ENCODE measurements around the gene GPR171.

GPR171 gene

DNA sequence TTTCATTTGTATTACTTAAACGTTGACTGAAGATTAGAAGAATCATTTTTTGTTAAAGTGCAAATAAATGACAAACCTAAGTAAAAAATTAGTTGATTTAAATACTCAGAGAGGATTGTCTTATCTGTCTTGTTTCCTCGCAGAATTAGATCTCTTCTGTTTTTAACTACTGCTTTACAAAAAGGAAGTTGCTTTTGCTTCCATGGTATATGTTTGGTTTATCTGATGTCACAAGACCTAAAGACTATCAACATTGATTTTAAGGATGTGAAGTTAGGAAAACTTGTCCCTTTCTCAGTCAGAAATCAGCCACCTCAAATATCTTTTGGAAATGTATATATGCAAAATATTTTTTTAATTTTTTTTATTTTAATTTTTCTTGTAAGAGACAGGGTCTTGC lies 28.7 kb downstream of the GPR171 start:
- DNase-seq, result no peak

DNA sequence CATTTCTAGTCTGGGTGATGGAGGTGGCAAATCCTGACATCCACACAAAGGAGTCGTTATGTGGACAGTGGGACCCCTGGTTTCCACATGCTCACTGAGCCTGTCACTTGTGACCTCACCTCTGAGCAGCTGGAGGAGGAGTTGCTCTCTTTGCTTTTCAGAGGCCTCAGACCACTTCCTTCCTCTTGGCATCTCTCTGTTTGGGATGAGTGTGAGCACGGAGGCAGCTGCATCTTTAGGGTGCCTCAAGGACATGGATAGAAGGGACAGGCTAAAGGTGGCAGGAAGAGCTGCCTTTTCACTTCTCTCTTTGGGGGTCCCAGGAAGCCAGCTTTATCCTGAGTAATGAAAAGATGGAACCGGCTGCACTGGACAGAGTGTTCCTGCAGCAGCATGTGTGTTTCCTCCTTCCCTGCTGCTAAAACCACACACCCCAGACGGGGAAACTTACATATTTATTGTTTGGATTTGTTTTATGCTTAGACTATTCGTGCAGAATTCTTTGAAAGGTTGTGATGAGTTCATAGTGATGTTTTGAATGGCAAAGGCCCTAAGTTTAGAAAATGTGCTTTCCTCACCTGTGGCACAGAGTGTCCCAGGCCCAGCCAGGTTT lies 31.8 kb downstream of the GPR171 start:
- DNase-seq, result peak; percentile 55

DNA sequence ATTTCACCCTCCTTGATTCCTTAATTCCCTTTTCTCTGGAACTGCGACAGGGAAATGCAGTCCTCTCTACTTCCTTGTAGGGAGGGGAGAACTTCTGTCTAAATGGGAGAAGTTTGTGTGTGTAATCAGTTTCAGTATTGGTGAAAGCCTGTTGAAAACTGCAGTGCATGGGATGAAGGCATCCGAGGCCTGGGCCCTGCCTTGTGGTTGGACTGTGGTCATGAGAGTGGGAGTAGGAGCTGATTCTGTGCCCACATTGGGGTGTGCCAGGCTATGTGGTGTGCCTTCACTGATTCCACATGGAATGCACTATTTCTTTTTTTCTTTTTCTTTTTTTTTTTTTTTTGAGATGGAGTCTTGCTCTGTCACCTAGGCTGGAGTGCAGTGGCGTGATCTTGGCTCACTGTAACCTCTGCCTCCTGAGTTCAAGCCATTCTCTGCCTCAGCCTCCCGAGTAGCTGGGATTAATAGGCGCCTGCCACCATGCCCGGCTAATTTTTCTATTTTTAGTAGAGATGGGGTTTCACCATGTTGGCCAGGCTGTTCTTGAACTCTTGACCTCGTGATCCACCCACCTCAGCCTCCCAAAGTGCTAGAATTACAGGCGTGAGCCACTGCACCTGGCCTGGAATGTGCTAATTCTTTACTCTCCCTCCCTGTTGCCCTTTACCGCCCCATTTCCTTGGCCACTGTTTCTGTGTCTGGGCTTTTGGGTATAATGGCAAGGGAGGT lies 32.9 kb downstream of the GPR171 start:
- peak; percentile 31 for DNase-seq

DNA sequence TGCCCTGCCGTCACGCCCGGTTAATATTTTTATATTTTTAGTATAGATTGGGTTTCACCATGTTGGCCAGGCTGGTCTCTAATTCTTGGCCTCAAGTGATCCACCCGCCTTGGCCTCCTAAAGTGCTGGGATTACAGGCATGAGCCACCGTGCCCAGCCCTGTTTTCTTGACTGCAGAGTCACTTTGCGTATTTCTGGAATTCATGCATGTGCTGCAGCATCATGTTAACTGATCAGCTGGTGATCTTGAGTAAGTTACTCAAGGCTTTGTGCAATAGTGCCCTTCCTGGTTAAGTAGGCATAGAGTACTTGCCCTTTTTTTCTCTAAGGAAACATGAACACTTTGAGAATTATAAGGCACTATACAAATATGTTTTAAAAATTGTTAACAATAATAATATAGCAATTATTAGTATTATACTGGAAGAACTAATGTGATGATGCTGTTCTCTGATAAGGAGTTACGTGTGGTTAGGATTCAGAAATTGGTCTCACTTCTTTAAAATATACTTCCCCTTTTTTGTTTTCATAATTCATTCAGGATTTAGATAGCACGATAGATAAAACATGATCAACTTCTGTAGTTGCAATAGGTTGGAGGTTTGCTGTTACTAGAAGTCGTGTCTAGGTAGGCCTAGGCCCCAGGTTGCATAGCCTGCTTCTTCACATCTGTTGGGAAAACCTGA lies 33.6 kb downstream of the GPR171 start:
- DNase-seq, result no peak

DNA sequence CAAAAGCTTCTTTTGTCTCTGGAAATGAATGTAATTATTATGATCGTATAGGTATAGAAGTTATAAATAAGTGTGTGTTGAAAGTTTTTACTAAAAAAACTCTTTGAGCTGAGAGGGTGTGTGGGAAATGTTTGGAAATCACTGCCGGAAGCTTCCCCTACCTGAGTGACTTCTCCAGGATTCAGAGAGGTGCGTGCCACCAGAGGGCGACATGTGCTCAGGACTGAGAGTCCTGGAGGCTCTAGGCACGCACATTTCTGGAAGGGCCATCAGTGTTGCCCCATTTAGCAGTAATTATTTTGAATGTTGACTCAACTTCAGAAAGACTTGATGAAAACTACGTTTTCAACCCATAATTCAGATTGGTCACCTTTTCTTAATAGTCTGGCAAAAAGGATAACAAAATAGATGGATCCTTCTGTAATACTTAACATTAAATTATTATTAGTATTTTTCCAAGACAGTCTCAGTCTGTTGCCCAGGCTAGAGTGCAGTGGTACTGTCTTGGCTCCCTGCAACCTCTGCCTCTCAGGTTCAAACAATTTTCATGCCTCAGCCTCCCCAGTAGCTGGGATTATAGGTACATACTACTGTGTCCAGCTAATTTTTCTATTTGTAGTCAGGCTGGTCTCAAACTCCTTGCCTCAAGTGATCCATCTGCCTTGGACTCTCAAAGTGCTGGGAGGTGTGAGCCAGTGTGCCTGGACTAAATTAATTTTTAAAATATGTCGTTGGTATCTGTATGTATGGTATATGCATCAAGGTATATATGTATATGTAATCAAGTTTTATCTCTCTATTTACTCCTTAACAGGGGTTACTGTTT lies 34.5 kb downstream of the GPR171 start:
- DNase-seq, result peak; percentile 79

DNA sequence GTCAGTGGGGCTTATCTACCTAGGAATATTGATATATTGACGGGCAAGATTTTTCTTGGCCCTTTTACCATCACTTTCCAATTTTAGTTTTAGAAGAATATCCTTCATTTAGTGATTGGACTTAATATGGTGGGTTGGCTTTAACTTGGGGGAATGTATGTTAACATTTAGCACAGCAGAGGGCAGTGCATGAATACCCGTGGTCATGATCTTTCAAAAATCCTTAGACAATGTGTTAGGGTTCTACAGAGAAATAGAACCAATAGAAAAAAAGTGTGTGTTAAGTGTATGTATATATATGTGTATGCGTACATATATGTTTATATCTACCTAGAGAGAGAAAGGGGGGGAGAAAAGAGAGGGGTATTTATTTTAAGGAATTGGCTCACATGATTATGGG lies 36.9 kb downstream of the GPR171 start:
- no peak for DNase-seq

DNA sequence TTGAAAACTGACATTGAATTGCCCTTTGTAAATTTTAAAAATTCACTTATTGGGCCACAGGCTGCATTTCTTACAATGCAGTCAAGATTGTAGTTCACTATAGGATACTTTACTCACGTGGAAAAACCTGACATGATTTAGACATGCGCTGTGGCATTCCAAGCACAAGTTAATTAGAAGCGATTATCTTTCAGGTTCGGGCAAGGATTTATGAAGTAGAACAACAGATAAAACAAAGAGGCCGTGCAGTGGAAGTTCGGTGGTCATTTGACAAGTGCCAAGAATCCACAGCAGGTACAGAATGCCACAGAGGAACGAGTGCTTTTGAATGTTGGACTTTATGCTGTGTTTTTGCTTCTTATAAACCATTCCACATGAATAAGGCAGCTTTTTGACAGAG lies 37.8 kb downstream of the GPR171 start:
- no peak for DNase-seq

DNA sequence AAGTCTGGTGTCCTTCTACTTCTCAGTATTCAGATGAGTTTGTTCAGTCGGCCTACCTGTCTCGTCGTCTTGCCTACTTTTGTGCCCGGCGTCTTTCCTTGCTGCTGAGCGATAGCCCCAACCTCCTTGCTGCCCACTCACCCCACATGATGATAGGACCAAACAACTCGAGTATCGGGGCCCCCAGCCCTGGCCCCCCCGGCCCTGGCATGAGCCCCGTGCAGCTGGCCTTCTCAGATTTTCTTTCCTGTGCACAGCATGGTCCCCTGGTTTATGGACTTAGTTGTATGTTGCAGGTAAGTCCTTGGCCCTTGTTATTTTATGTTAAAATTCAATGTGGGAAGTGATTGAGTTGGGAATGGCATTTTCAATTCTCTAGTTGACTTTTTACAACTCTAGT lies 43.2 kb downstream of the GPR171 start:
- DNase-seq, result no peak

DNA sequence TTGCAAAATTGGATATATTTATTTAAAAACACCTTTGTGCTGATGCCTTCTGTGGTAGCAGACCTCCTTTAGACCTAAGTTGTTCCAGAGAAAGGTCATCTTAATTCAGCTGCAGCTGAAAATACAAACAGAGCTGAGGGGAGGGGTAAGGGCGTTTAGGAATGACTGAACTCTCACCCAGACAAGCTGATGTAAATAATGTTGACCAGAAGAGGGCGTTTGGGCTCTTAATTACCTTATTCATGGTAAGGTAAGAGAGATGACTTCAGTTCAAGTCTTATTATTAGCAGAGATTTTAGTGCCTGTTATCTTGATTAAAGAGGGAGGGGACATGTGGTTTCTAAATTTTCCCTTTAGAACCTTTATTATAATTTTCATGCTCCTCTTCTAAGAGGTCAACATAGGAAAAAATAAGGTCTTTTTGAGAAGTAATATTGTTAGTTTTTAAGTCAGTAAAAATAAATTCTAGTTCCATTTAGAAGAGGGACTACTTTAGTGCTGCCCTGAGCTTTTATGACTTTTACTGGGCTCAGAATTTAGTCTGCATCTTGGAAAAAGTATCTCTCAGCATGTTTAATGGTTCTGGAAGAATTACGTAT lies 46.3 kb downstream of the GPR171 start:
- peak; percentile 66 for DNase-seq

DNA sequence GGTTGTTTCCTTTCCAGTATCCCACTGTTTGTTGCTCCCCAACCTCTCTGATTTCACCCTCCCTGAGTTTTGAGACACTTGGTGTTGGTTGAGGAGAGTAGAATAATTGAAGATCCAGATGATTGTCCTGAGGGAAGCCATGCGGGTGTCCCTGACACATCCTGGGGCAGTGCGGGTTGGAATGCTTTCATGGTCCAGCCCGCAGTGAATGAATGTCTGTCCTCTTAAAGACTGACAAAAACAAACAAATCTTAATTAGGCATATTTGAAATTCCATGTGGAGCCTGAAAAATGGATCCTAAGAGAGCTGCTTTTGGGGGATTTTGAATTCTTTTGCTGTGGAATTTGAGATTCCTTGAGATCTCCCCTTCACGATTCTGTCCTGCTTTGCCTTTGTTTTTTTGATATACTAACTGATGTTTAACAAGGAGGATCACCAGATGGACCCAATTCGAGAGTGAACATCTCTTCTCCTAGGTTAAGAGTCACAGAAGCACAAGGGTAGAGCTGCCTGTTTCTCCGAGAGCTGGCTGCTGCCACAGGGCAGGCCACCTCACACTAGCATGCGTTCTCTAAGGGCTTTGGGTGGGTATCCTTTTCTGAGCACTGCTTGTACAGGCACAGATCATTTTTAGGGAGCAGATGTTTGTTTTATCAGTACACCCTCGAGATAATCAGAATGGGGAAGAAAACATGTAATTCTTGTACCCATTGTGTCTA lies 47.4 kb downstream of the GPR171 start:
- DNase-seq, result no peak

DNA sequence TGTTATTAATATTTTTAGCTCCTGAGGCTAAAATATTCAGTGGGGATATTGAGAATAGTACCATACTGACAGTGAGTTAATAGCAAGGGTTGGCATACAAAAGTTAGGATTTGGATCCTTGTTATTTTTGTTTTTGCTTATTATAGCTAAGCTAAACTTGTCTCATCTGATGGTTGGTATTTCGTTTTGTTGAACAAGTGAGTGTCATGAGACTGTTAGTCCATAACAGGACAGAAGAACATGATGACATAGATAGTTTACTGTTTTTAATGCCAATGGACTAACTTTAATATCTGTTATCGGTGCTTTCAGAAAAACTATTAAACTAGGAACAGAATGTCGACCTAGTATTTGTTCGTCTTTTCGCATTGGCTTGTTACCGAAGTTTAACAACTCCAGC lies 48.5 kb downstream of the GPR171 start:
- DNase-seq, result no peak

DNA sequence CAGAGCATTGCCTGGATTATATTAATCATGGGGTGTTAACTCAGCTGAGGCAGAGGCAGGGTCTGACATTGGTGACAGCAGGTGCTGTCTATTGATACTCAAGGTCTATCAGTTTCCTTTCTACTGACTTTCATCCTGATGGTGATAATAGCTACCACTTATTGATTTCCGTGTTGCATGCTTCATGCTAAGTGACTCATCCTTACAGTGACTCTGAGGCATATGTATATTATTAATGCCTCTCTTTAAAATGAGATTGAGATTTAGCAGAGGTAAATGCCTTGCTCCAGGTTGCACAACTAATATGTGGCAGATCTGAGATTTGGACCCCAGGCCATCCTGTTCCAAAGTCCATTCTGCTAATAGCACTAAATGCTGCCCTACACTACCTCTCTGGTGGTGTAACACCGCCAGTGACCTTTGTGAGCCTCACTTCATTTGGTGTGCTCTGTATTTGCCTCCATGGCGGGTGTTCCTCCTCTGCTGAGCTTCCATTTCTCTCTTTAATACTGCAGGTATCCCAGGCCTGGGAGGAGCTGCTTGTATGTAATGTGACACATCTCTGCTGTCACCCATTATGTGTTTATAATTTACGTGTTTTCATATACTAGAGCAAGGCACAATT lies 50.4 kb downstream of the GPR171 start:
- DNase-seq, result no peak
